COR-L47 (cell line): ENCODE results near the gene PARP4.
"Not testable (repeated sequence)": the region's sequence is repeated elsewhere in the genome, so short reads cannot be mapped to it uniquely, and the experiment has no call there.

Source experiments
- DNase-seq: peaks from one replicate; lab custom pipeline; 2025; lab: John Stamatoyannopoulos, UW

PARP4 gene

GRCh38 chr13:24450530-24450929 lies 62.0 kb downstream of the PARP4 start:
- DNase-seq: no peak

- DNase-seq: not testable (repeated sequence)
Observed at GRCh38 chr13:24444851-24445250, 67.7 kb downstream of the PARP4 start.

GRCh38 chr13:24443366-24443765 lies 69.2 kb downstream of the PARP4 start:
- no peak for DNase-seq

- not testable (repeated sequence) for DNase-seq
Observed at GRCh38 chr13:24426045-24426444, 86.5 kb downstream of the PARP4 start.

- not testable (repeated sequence) for DNase-seq
Observed at GRCh38 chr13:24419668-24420067, 92.9 kb downstream of the PARP4 start.

GRCh38 chr13:24407844-24408243 lies 104.7 kb downstream of the PARP4 start:
- no peak for DNase-seq

- DNase-seq: no peak
Observed at GRCh38 chr13:24406524-24406923, 106.1 kb downstream of the PARP4 start.

- no peak for DNase-seq
Observed at GRCh38 chr13:24396821-24397220, 115.8 kb downstream of the PARP4 start.

- no peak for DNase-seq
Observed at GRCh38 chr13:24392972-24393371, 119.6 kb downstream of the PARP4 start.

GRCh38 chr13:24391771-24392683 lies 120.6 kb downstream of the PARP4 start:
- not testable (repeated sequence) for DNase-seq

GRCh38 chr13:24390795-24391194 lies 121.8 kb downstream of the PARP4 start:
- not testable (repeated sequence) for DNase-seq

GRCh38 chr13:24389506-24389905 lies 123.1 kb downstream of the PARP4 start:
- no peak for DNase-seq

- DNase-seq: not testable (repeated sequence)
Observed at GRCh38 chr13:24388743-24389142, 123.8 kb downstream of the PARP4 start.

GRCh38 chr13:24386816-24387708 lies 125.5 kb downstream of the PARP4 start:
- no peak for DNase-seq

- no peak for DNase-seq
Observed at GRCh38 chr13:24385902-24386301, 126.7 kb downstream of the PARP4 start.

GRCh38 chr13:24384946-24385345 lies 127.6 kb downstream of the PARP4 start:
- DNase-seq: not testable (repeated sequence)

- DNase-seq: not testable (repeated sequence)
Observed at GRCh38 chr13:24384091-24384490, 128.5 kb downstream of the PARP4 start.

GRCh38 chr13:24381541-24382265 lies 130.9 kb downstream of the PARP4 start:
- DNase-seq: no peak

GRCh38 chr13:24380881-24381280 lies 131.7 kb downstream of the PARP4 start:
- DNase-seq: not testable (repeated sequence)

GRCh38 chr13:24380227-24380626 lies 132.4 kb downstream of the PARP4 start:
- not testable (repeated sequence) for DNase-seq

- not testable (repeated sequence) for DNase-seq
Observed at GRCh38 chr13:24371273-24371672, 141.3 kb downstream of the PARP4 start.
